HG03280 (cell line): ENCODE results near the gene TIGAR.

Experiments used
- ATAC-seq: cut with Tn5 transposase; IDR thresholded peaks from one replicate; pipeline ENCODE4 v1.9.1; 2021; ENCODE audit warnings: mild to moderate bottlenecking, moderate library complexity; ENCODE audit not compliant: unreplicated experiment

The TIGAR gene, protein sequence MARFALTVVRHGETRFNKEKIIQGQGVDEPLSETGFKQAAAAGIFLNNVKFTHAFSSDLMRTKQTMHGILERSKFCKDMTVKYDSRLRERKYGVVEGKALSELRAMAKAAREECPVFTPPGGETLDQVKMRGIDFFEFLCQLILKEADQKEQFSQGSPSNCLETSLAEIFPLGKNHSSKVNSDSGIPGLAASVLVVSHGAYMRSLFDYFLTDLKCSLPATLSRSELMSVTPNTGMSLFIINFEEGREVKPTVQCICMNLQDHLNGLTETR

GRCh38 chr12:4320853-4321701, at the start of gene TIGAR:
Gene TIGAR (plus strand): TSS chr12:4321213. CDS start chr12:4321272, 59 bp downstream.
- peak; percentile 97 for ATAC-seq

DNA sequence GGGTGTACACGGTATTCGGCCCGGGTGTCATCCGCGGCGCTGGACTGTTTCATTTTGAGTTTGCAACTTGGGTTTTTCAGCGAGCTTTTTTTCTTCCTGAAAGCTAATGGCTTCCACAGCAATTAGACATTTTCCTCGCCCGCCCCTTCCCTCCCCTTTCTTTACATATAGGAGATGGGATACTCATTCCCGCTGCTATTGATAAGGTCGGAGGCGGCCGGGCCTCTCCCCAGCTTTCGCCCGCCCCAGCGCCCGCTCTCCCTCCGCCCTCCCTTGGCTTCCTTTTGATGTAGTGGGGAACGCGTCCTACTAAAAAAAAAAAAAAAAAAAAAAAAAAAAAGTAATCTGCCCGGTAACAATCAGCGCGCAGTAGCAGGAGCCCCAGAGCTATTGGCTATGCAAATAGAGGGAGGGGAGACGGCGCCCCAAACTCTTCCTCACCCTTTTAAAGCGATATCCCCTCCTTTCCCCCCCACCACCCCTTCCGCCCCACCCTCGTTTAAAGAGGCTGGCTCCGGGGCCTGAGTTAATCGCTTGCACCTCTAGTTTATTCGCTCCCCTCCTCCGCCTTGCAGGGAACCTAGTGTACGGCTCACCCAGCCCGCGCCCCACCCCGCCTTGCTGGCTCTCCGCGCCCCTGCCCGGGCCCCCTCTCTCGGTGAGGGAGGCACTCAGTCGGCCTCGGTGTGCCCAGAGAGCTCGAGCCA, 49.1 kb upstream of the TIGAR start:
- ATAC-seq: peak; percentile 44

- ATAC-seq: peak; percentile 1
Observed at GRCh38 chr12:4272424-4273272, 48.4 kb upstream of the TIGAR start.

- ATAC-seq: no peak
Observed at GRCh38 chr12:4273273-4273651, 47.8 kb upstream of the TIGAR start.

DNA sequence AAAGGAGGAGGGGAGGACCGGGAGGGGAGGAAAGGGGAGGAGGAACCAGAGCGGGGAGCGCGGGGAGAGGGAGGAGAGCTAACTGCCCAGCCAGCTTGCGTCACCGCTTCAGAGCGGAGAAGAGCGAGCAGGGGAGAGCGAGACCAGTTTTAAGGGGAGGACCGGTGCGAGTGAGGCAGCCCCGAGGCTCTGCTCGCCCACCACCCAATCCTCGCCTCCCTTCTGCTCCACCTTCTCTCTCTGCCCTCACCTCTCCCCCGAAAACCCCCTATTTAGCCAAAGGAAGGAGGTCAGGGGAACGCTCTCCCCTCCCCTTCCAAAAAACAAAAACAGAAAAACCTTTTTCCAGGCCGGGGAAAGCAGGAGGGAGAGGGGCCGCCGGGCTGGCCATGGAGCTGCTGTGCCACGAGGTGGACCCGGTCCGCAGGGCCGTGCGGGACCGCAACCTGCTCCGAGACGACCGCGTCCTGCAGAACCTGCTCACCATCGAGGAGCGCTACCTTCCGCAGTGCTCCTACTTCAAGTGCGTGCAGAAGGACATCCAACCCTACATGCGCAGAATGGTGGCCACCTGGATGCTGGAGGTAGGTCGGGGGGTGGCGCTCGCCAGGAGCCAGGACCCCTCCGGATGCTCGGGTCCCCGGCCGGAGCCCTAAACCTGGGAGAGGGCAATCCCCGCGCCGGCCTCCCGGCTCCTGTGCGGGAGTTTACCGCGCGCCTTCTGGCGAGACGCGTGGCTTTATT, 47.2 kb upstream of the TIGAR start, which contains the start of gene CCND2:
CCND2 (plus strand) TSS at position 111 of the 744 bp plus-strand sequence; CDS start at position 390, 279 bp downstream.
- peak; percentile 29 for ATAC-seq

DNA sequence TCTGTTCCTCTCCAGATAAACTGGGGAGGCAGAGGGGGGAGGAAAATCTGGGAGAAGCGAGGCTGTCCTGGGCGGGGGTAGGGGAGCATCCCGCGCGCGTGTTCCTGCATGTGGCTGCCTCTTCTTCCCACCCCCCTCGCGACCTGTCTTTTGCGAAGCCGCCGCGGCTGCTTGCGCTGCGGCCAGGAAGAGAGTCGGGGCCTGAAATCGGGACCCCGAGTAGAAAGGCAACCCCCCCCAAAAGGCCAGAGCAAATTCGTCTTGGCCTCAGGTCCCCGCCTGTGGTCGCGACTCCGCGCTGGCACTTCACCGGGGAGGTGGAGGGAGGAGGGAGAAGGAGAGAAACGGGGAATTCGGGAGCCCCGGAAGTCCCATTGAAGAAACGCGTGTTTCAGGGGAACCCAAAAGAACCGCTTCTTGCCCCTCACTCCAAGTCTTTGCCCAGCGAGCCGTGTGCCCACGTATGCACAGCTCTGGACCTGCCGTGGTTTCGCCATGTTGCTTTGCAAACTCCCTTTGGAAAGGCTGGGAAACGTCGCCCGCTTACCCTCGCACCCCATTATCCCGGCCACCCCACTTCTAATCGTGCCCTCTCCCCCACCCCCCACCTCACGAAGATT, 46.5 kb upstream of the TIGAR start:
- ATAC-seq: no peak

- ATAC-seq: no peak
Observed at GRCh38 chr12:4275016-4275869, 45.8 kb upstream of the TIGAR start.

DNA sequence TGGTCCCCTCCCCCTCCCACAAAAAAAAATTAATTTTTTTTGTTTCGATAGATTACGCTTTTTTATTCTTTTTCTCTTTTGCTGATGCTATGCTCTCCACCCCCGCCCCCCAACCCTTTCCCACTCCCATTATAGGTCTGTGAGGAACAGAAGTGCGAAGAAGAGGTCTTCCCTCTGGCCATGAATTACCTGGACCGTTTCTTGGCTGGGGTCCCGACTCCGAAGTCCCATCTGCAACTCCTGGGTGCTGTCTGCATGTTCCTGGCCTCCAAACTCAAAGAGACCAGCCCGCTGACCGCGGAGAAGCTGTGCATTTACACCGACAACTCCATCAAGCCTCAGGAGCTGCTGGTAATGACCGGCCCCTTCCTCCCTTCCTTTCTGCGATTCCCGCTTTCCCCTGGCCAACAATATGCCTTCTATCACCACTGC, 45.1 kb upstream of the TIGAR start:
- ATAC-seq: no peak

- peak; percentile 40 for ATAC-seq
Observed at GRCh38 chr12:4276524-4277204, 44.3 kb upstream of the TIGAR start.

DNA sequence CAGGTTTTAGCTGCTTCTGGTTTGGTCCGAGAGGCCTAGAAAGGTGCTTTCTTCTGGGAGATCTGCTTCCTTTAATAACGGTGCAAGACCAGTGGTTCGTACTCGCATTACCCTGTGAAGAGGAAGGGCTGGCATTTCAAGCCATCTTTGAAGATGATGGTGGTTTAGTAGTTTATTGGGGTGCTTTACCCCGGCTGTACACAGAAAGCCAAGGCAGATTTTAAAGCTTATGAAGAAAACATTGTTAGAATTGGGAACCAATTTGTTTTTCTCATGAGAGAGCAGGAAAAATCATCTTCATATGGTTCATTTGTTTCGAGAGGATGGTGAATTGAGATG, 43.8 kb upstream of the TIGAR start:
- ATAC-seq: no peak

DNA sequence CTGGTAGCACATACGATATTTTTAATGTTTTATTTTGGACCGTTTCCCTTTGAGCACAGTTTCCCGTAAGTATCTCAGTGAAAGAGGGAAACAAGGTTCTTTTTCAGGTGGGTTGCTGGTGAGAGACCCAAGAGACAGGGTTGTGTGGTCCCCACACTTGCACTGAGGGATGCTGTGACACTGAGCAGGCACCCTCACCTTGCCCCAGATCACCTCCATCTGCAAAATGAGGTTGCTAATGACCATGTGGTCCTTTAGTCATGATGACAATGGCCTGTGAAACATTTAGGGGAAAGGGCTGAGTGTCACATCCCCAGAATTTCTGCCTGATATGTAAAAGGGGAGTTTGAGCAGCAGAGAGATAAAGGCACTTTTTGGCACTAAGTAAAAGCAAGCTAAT, 43.2 kb upstream of the TIGAR start:
- ATAC-seq: no peak

DNA sequence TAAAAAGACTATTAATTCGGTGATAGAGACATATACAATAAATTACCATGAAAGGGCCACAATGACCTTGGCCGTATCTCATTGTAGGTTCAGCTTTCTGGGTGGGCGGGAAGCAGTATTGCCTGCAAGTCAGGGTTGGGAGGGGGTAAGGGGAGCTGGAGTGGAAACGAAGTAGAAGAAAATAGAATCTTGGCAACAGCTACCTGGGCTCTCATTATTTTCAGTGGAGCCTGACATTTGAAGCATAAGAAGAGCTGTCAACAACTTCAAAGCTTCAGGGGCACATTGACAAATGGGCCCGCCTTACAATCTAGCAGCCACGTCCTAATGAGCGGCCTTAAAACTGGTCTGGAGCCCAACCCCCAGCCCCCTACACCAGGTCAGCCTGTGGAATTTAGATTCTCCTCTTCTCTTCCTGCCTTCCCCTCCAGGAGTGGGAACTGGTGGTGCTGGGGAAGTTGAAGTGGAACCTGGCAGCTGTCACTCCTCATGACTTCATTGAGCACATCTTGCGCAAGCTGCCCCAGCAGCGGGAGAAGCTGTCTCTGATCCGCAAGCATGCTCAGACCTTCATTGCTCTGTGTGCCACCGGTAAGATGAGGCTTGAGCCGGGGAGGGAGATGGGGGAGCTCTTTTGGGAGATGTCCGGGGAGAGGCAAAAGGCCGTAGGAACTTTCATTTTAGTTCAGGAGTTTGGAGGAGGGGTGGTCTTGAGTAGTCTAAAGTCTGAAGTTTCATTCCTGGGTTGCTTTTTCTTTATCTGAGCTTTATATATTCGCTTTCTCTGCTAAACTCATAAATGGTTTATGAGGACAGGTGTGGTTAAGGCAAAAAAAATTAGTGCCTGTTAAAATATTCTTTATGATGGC, 42.5 kb upstream of the TIGAR start:
- no peak for ATAC-seq

GRCh38 chr12:4279198-4279690, 41.8 kb upstream of the TIGAR start:
- no peak for ATAC-seq

DNA sequence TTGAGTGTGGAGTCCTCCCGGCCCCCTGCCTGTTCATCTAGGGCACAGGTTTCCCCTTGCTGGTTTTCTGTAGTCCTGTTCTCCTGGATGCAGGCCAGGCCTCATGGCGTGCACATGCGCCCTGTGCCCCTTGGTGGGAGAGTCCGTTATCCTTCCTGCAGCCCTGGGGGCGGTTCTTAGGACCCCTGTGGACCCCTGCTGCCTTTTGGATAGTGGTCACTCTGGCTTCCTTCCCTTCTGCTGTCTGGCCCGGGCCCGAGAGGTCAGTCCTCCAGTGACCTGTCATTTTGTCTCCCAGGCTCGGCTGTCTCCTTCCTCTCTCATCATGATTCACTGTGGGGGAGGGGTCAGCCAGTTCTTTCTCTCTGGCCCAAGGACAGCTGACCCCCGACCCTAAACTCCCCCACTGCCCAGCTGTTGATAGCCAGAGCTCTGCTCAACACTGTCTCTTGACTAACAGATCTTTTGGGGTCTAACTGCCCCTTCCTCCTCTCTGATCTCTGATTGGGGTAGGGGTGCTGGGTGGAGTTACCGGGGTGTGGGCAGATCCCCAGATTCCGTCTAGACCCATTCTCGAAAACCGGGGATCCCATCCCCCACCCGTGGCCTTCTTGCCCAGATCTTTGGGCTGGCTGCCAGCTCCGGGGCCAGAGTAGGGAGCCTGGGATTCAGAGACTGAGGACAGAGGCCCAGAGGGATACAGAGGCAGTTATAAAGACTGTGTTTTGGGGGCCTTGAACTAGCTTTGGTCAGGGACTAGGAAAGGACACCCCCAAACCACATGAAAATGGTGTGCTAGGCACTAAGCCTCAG, 40.5 kb upstream of the TIGAR start:
- ATAC-seq: no peak

DNA sequence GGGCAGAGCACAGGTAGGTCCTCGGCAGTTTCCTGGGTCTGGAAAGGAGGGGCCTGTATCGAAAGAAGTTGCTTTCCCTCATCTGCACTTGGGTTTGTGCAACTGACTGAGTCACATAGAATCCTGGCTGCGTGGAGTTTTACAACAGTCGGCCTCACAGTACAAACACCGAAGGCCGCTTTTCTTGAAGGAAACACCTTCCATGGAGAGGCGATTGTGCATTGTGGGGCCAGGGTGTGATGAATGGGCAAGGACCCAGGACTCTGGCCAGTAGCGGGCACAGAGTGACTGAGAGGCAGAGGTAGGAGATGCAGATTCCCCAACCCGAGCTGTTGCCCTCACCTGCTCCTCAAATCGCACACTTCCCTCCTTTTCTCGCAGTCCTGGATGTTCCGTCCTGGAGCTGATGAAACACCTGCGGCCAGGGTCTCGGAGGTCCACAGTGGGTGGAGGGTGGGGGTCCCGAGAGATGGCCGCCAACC, 39.8 kb upstream of the TIGAR start:
- no peak for ATAC-seq
